GM19193 (cell line): ENCODE results near the gene DUS1L.
A peak's percentile ranks its signal among the peaks of the same experiment; 100 is the strongest.

Source experiments
- POLR2A ChIP-seq: IDR thresholded peaks from 4 replicates; pipeline ENCODE4 v1.6.1; 2011; ENCODE audit not compliant: insufficient read depth, insufficient read length; ENCODE audit errors: extremely low read depth

DUS1L gene

DNA sequence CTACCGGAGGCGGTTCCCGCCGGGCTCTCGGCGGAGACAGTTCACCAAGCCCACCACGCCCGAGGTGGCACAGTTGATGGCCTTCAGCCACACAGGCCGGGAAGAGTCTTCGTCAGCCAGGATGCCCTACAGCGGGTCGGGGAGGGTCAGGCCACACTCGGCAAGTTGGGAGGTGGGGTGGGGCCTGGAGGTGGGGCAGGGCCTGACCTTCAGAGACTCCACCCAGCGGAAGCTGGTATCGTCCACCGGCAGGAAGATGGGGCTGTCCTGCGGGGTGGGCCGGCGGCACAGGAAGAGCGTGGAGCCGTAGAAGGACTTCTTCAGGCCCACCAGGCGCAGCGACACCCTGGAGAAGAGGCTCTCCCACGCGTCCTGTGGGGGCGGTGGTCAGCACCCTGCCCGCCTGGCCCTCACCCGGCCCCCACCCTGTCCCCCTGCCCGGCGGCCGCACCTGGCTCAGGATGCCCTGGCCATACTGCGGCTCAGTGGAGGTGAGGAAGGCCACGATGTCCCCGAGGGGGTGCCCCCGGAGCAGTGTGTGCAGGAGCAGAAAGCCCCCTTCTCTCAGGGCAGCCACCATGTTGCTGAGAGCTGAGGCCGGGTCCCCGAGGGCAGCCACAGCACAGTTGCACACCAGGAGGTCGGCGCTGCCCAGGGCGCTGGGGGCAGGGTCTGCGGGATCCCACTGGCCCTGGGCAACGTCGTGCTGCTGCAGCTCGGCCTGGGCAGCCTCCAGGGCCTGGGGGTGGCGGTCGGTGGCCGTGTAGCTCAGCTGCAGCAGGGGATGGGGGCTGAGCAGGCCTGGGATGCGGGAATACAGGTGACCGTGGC is 19.6 kb upstream of the DUS1L start:
- no peak for TF ChIP-seq POLR2A

DNA sequence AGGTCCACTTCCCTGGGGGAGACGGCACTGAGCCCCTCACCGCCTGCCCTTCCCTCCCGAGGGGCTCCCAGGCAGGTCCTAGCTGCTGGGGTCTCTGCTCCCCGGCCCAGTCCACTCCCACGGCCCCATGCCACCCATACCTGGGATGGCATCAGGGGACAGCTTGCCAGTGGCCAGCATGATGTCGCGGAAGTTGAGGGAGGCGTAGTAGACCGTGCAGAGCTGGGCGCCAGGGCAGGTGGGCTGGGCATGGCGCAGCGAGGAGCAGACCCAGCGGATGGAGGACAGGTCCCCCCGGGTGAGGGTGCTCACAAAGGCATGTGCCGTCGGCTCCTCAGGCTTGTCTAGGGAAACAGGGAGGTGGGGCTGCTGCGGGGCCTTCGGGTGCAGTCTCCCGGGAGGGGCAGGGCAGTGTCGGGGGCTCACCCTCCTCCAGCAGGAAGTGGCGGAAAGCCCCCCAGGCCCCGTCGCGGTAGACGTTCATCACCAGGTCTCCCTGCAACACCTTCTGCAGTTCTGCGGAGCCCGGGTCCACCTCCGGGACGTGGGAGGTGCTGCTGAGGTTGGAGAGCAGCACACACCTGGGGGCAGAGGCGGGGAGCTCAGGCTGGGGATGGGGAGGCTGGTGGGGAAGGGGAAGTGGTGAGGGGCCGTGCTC is 18.9 kb upstream of the DUS1L start:
- TF ChIP-seq POLR2A = no peak

DNA sequence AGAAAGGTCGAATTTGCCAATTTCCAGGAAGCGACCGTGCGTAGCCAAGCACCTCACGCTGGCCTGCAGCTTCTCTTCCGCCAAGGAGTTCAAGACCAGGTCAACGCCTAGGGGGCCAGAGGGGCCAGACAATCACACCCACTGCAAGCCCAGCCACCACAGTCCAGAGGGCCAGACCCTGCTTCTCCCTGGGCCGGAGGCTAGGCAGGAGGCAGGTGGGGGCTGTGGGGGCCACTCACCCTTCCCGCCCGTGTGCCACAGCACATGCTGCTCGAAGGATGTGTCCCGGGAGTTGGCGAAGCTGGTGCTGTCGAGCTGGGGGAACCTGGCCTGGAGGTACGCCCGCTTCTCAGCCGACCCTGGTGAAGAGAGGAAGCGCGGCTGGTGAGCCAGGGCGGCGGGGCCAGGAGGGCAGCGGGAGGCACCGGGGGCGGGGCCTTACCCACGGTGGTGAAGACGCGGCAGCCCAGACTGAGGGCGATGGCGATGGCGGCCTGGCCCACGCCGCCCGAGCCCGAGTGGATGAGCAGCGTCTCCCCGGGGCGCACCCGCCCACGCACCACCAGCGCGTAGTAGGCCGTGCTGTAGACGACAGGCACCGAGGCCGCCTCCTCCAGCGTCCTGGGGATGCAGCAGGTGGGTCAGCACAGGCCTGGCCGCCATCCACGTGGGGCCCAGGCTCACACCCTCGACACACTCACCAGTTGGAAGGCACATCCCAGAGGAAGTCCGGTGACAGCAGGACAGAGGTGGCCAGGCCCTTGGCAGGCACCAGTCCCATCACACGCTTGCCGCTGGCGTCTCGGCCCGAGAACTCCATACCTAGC is 18.1 kb upstream of the DUS1L start:
- TF ChIP-seq POLR2A = no peak

DNA sequence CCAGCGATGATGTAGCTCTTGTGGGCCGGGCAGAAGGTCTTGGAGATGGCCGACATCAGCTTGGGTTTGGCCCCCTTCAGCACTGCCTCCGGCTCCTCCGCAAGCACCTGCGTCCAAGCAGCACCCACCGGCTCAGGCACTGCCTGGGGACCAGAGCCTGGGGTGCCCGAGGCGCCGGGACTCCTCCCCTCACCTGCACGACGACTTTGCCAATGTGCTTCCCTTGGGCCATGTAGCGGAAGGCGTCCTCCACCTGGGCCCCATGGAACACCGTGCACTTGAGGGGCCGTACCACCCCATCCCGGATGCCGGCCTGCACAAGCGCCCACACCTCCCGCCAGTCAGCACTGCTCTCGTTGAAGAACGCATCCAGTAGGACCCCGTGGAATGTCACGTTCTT is 17.4 kb upstream of the DUS1L start:
- TF ChIP-seq POLR2A = no peak

DNA sequence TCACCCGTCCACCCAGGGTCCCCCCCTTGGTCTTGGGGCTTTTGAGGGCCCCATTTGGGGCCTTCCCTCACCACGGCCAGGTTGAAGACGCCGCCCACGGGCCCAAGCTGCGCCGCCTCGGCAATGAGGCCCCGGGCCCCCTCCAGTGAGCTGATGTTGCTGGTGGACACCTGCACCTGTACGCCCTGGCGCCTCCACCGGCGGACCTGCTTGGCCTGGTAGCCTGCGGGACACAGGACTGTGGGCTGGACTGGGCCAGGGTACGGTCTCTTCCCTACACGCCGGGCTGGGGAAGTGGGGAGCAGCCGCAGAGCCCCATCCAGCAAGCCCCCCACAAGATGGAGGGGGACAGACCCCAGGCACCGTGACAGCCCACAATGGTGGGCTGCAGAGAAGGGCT is 16.9 kb upstream of the DUS1L start:
- TF ChIP-seq POLR2A = no peak

DNA sequence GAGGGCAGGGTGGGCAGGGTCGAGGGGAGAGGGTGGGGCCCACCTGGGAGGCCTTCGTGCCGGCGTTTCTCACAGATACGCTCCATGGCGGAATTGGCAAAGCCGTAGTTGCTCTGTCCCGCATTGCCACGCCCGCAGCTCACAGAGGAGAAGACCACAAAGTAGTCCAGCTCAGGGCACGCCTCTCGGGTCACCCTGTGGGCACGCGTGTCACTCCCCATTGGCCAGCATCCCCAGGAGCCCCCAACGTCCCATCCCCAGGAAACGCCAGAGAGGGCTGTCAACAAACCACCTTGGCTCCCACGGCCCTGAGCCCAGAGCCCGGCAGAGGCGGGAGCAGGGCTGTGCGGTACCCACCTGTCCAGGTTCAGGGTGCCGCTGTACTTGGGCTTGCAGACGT is 16.4 kb upstream of the DUS1L start:
- no peak for TF ChIP-seq POLR2A

DNA sequence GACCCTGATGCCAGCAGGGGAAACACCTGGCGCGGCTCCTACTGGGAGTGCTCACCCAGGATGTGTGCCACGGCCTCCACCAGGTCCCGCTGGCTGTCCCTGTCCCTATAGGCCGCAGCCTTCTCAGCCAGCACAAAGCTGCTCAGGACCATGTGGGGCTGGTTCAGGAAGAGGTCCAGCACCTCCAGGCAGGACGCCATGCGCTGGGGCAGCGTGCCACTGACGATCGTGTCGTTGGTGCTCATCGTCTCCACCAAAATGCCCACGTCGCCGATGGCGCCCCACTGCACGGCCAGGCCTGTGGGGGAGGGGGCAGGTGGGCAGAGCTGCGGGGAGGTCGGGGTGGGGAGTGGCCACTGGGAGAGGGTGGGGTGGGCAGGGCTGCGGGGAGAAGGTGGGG is 15.9 kb upstream of the DUS1L start:
- no peak for TF ChIP-seq POLR2A

DNA sequence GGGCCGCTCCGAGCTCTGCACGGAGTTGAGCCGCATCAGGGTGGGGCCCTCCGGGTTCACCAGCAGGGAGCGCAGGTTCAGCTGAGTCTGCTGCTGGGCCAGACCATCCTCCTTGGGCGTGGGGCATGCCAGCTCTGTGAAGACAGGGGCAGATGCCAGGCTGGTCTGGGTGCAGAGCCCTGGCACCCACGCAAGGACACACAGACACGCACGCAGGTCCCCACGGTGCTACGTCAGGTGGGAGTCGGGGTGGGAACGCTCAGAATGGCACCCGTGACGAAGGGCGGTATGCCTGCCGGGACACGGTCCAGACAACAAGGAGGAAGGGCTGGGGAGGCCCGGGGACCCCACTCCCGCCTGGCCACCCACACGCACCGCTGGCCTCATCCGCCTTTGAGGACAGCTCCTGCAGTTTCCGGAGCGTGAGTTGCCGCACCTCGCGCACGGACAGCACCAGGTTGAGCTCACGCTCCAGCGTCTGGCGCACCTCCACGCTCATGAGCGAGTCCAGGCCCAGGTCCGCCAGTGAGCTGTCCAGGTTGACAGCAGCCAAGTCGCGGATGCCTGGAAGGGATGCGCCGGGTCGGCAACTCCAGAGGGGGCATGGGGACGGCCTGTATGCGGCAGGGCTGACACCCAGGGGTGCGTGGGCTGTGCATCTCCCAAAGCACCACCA is 15.3 kb upstream of the DUS1L start:
- no peak for TF ChIP-seq POLR2A

DNA sequence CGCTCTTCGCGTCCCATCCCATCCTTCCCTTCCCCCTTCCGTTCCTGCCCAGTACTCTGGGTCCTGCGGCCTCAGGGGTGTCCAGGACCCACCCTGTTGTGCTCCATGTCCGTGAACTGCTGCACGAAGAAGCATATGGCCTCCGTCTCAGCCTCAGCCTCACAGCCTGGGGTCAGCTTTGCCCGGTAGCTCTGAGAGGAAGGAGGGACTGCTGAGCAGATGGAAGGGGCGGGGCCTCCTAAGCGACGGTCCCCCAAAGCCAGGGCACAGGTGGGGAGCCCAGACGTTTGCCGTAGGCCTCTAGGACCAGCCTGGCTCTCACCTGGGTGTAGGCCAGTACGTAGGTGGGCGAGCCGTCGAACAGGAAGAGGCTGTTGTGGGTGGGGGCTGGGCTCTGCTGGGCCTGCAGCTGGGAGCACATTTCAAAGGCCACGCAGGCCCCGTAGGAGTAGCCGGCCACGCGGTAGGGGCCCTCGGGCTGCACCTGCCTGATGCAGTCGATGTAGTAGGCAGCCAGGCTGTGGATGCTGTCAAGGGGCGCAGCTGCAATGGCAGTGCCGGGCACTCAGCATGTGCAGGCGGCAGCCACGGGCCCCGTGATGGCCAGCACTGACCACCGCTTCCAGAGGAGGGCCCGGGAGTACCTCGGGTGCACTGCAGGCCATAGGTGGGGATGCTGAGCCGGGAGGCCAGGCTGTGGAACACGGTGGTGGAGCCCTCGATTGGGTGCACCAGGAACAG is 14.6 kb upstream of the DUS1L start:
- no peak for TF ChIP-seq POLR2A

DNA sequence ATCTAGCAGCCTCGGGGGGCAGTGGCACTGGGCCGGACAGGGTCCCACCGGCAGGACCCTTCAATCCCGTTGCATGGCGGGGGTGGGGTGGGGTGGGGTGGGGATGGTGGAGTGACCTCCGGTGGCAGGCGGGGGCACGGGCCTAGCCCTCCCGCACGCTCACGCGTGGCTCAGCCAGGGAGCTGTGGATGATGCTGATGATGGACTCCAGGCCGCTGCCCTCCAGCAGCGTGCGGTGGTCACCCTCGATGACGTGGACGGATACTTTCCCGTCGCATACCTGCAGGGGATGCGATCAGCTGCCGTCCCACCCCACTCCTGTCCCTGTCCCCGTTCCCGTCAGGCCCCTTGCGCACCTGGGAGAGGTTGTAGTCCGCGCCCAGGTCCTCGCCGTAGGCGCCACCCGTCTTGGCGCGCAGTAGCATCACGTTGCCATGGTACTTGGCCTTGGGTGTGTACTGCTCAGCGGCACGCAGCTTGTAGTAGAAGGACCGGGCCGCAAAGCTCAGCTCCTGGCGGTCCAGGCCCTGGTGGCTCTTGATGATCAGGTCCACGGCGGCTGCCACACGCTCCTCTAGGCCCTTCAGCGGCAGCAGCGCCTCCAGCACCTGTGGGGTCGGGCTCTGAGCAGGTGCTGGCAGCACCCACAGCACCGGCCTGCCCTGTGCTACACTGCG is 13.5 kb upstream of the DUS1L start:
- TF ChIP-seq POLR2A = no peak

DNA sequence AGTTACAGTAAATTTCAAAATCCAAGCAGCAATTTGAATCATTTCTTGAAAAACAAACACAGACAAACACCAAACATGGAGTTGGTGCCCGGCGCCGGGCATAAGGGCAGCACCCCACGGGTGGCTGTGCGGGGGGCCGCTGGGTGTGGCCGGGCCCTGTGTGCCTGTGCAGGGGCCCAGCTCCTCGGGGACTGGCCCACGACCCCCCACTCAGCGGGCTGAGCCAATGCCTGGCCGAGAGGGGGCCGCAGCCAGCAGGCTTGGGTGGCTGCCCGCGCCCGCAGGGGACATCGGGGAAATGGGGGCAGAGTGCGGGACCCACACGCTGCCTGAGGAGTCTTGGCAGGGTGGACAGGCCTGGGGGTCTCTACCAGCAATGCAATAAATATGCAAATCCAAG is 12.8 kb upstream of the DUS1L start:
- TF ChIP-seq POLR2A = no peak

DNA sequence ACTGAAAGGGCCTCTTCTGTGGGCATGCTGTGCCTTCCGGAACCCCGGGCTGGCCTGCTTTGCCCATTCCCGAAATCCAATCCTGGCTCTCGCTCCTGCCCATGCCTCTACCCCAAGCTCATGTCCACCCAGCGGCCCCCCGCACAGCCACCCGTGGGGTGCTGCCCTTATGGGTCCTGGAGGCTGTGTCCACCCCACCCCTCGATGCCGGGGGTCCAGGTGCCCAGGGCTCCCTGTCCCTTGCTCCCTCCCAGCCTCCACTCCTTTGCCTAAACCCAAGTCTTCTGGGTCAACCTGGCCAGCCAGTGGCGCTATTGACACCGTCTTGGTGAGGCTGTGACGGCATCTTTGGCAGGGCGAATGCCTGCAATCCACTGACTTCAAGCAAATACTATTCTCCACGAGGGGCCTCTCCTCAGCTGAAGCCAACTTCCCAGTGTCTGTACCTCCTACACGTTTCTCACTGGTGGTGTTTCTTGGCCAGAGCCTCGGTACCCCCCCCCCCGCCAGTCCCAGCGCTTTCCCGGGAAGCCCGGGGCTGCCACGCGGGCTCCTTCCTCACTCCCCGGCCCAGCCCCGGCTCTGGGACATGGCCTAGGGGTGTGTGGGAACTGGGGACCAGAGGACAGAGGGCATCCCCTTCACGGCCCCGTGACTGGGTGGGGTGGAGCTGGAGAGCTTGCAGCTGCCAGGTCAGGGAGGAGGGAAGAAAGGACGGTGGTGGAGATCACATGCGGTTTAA is 12.2 kb upstream of the DUS1L start:
- peak; percentile 12 for TF ChIP-seq POLR2A
